H1 (cell line): ENCODE data around the gene MTIF3.

Source experiments
- TAF1 ChIP-seq: IDR thresholded peaks from 2 replicates; pipeline ENCODE4 v1.6.1; 2011; ENCODE audit warnings: mild to moderate bottlenecking, low read depth, low read length
- TF ChIP-seq, protein P1 (sequence below), 3 experiments: IDR thresholded peaks; 1 replicate in 2 of 3; 2 replicates in 1 of 3; pipeline versions ENCODE4 v1.5.1 to v1.6.1; 2011; ENCODE audit warnings: low read length in 3 of 3, mild to moderate bottlenecking in 3 of 3, inconsistent platforms in 2 of 3, low read depth in 1 of 3, moderate library complexity in 1 of 3; ENCODE audit not compliant: insufficient read depth in 1 of 3; ENCODE audit errors: control extremely low read depth in 1 of 3

DNA sequence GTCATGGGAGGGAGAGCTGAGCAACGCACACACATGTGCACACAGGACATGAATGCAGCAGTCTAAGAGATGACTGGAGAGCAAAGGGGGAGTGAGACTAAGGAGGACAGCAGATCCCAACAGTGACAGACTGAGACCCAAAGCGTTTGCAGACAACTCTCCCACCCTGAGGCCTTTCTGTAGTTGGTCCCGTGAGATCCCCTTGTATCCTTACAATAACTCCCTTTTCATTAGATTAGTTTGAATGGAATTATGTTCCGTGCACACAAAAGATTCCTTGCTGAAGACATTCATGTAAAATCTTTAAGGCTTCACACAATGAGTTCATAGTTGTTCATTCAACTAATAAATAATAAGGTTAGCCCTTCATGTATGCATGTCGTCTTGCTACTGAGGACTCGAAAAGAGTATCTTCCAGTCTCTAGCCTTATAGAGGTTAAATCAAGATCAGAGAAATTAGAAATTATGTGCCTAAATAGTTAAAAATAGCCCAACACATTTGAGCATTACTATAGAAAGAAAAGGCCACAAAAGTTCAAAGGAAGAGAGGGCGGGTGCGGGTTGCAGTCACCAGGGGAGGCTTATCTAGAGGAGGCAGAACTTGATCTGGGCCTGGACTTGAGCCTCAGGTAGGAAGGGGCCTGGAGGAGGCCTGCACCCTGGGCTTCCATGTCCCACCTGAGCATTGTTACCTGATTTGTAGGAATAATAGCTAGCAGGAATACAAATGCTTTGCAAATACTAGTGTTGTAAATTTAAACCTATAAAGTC, 29.1 kb downstream of the MTIF3 start:
- TF ChIP-seq, protein P1, sequence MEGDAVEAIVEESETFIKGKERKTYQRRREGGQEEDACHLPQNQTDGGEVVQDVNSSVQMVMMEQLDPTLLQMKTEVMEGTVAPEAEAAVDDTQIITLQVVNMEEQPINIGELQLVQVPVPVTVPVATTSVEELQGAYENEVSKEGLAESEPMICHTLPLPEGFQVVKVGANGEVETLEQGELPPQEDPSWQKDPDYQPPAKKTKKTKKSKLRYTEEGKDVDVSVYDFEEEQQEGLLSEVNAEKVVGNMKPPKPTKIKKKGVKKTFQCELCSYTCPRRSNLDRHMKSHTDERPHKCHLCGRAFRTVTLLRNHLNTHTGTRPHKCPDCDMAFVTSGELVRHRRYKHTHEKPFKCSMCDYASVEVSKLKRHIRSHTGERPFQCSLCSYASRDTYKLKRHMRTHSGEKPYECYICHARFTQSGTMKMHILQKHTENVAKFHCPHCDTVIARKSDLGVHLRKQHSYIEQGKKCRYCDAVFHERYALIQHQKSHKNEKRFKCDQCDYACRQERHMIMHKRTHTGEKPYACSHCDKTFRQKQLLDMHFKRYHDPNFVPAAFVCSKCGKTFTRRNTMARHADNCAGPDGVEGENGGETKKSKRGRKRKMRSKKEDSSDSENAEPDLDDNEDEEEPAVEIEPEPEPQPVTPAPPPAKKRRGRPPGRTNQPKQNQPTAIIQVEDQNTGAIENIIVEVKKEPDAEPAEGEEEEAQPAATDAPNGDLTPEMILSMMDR (IDR thresholded peaks at IDR 0.05; ENCODE audit: control extremely low read depth in 1 of 3, insufficient read depth in 1 of 3, low read depth in 1 of 3, low read length in 3 of 3) = no peak
- TF ChIP-seq TAF1 = no peak
